Measurements from ENCODE around the gene ARMC7. TPM values are rescaled to one million over a fixed set of nuclear protein-coding genes. Genes with fewer than 3 reads are reported as not detected.

Gene ARMC7
- total RNA-seq: 6.3 and 7.8 TPM in 2 replicates

GRCh38 chr17:75109407-75110233 lies at the start of gene ARMC7:
Gene ARMC7 (plus strand): TSS chr17:75109969. CDS start chr17:75110289, 320 bp downstream.

GRCh38 chr17:75087558-75088453 lies 22.0 kb upstream of the ARMC7 start, which contains the start of gene SLC16A5:
Gene SLC16A5 (plus strand): TSS chr17:75087954. CDS start chr17:75093637, 5,683 bp downstream.

GRCh38 chr17:75131278-75132017 lies 21.7 kb downstream of the ARMC7 start, which contains the start of gene NT5C:
Gene NT5C (minus strand): TSS chr17:75131742. CDS start chr17:75131707, 35 bp downstream.

GRCh38 chr17:75154195-75155106 lies 44.7 kb downstream of the ARMC7 start, which contains the start of gene JPT1:
Gene JPT1 (minus strand): TSS chr17:75154512. CDS start chr17:75154397, 115 bp downstream.

Other genes with a start within 250 kb of the ARMC7 start
- 74.3 and 79.2 TPM in 2 replicates for gene FDXR, start 237.0 kb upstream of the ARMC7 start, total RNA-seq
- not detected in 2 replicates for gene FADS6, start 216.3 kb upstream of the ARMC7 start, total RNA-seq
- not detected in 2 replicates for gene USH1G, start 186.7 kb upstream of the ARMC7 start, total RNA-seq
- not detected in 2 replicates for gene OTOP2, start 185.7 kb upstream of the ARMC7 start, total RNA-seq
- not detected in 2 replicates for gene OTOP3, start 174.1 kb upstream of the ARMC7 start, total RNA-seq
- gene HID1, start 137.2 kb upstream of the ARMC7 start, total RNA-seq: 14.3 and 15.5 TPM in 2 replicates
- 34.8 and 37.3 TPM in 2 replicates for gene CDR2L, start 122.3 kb upstream of the ARMC7 start, total RNA-seq
- 85.4 and 109 TPM in 2 replicates for gene MRPL58, start 97.3 kb upstream of the ARMC7 start, total RNA-seq
- 191 and 298 TPM in 2 replicates for gene ATP5PD, start 63.0 kb upstream of the ARMC7 start, total RNA-seq
- 15.0 and 19.5 TPM in 2 replicates for gene KCTD2, start 62.7 kb upstream of the ARMC7 start, total RNA-seq
- gene SLC16A5, start 22.0 kb upstream of the ARMC7 start, total RNA-seq: 4.7 and 6.0 TPM in 2 replicates
- 60.8 and 62.7 TPM in 2 replicates for gene NT5C, start 21.8 kb downstream of the ARMC7 start, total RNA-seq
- gene JPT1, start 44.5 kb downstream of the ARMC7 start, total RNA-seq: 273 and 396 TPM in 2 replicates
- gene SUMO2, start 73.0 kb downstream of the ARMC7 start, total RNA-seq: 88.3 and 95.2 TPM in 2 replicates
- 44.2 and 50.5 TPM in 2 replicates for gene NUP85, start 95.7 kb downstream of the ARMC7 start, total RNA-seq
- gene GGA3, start 151.6 kb downstream of the ARMC7 start, total RNA-seq: 22.5 and 25.7 TPM in 2 replicates
- gene MRPS7, start 151.9 kb downstream of the ARMC7 start, total RNA-seq: 67.8 and 76.7 TPM in 2 replicates
- 14.1 and 23.5 TPM in 2 replicates for gene MIF4GD, start 161.3 kb downstream of the ARMC7 start, total RNA-seq
- gene SLC25A19, start 179.5 kb downstream of the ARMC7 start, total RNA-seq: 16.3 and 19.8 TPM in 2 replicates